Measurements from ENCODE around the gene CHST13. TPM values are rescaled to one million over a fixed set of nuclear protein-coding genes. Genes with fewer than 3 reads are reported as not detected.

Gene CHST13
- total and polyA plus RNA-seq, 2 of the 4 experiments (the other 2 are of a cell fraction): not detected

DNA sequence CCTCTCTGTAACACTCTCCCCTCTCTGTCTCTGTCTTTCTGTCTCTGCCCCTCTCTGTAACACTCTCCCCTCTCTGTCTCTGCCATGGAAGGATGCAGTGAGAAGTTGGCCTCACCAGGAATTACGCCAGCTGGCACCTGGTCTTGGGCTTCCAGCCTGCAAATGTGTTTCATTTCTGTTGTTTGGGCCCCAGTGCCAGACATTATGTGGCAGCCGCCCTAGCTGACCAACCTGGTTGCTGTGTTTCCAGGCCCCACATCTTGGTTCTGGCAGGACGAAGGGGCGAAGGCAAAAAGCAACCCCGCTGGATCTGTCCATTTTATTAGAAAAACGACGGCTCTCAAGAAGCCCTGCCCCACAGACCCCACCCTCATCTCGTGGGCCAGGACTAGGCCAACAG is 43.1 kb upstream of the CHST13 start:
- 57% methylated on average over 1 of the region's 8 CpGs; no CpG with 5 or more reads in 1 of the 2 experiments for WGBS, 2 experiments (ENCODE audit: extremely low coverage in 2 of 2, insufficient read length in 1 of 2)
- no TSS peak for BruUV-seq (replicated peaks)
- no peak for DNase-seq

More for the DNA sequence above, 43.1 kb upstream of the CHST13 start:
- H3K9ac ChIP-seq (ENCODE audit: low read depth, low read length): no peak overlapping the region
- no peak overlapping the region for H3K23ac ChIP-seq (ENCODE audit: low read depth, low read length)
- in situ Hi-C loops (cut with MboI; ENCODE audit: low sequenced_read_pairs) (no loop called here), intact Hi-C loops (cut with micrococcal nuclease) (no loop called here), dilution Hi-C loops (cut with HindIII; ENCODE audit: low sequenced_read_pairs, unreplicated experiment) (no loop called here)
- ChIA-PET CTCF (no interaction called here), POLR2A (ENCODE audit: unreplicated experiment) (no interaction called here)
- H3K18ac ChIP-seq (ENCODE audit: low read depth, low read length): no peak overlapping the region
- no peak overlapping the region for H2BK20ac ChIP-seq (ENCODE audit: low read depth, low read length)
- H4K8ac ChIP-seq (ENCODE audit: low read depth in 2 of 2, low read length in 2 of 2): no peak overlapping the region
- H3K56ac ChIP-seq (ENCODE audit: extremely low read depth, insufficient read depth, low read length): no peak overlapping the region
- H3K14ac ChIP-seq (replicated peaks; ENCODE audit: low read depth, low read length): no peak overlapping the region
- no peak overlapping the region for H2BK15ac ChIP-seq (ENCODE audit: low read depth, low read length)
- no peak overlapping the region for H2BK120ac ChIP-seq (ENCODE audit: low read depth, low read length)
- H2AFZ ChIP-seq (replicated peaks; ENCODE audit: low read length, poor library complexity): no peak overlapping the region
- H2AK5ac ChIP-seq (ENCODE audit: low read depth, low read length): no peak overlapping the region
- H4K20me1 ChIP-seq (ENCODE audit: insufficient read depth, low read length): no peaks in the 10 kb centered on the region
- H3K9me3 ChIP-seq (ENCODE audit: control insufficient read depth, insufficient read depth, low read length): no peaks in the 10 kb centered on the region
- H3K27me3 ChIP-seq (ENCODE audit: control insufficient read depth, insufficient read depth, low read length): peaks cover 2% of the 10 kb centered on the region; the same call in 1 of the 2 replicates
- H2AK9ac ChIP-seq (replicated peaks; ENCODE audit: low read depth, low read length, poor library complexity): no peak overlapping the region
- H3K4ac ChIP-seq (ENCODE audit: low read depth, low read length): no peak overlapping the region
- no peak overlapping the region for H3K4me2 ChIP-seq (ENCODE audit: low read depth, low read length)
- H4K5ac ChIP-seq (ENCODE audit: low read depth, low read length): no peak overlapping the region
- peaks cover 2% of the 10 kb centered on the region; the same call in 1 of the 2 replicates for H3K4me1 ChIP-seq (ENCODE audit: control insufficient read depth, insufficient read depth, low read length)
- H4K91ac ChIP-seq (ENCODE audit: insufficient read depth, low read depth, low read length): no peak overlapping the region
- no peak for TF ChIP-seq CHD1 (IDR thresholded peaks at IDR 0.05; ENCODE audit: low read depth, low read length)
- TF ChIP-seq RAD21 (IDR thresholded peaks at IDR 0.05; ENCODE audit: low read length): no peak
- TF ChIP-seq, protein P1, sequence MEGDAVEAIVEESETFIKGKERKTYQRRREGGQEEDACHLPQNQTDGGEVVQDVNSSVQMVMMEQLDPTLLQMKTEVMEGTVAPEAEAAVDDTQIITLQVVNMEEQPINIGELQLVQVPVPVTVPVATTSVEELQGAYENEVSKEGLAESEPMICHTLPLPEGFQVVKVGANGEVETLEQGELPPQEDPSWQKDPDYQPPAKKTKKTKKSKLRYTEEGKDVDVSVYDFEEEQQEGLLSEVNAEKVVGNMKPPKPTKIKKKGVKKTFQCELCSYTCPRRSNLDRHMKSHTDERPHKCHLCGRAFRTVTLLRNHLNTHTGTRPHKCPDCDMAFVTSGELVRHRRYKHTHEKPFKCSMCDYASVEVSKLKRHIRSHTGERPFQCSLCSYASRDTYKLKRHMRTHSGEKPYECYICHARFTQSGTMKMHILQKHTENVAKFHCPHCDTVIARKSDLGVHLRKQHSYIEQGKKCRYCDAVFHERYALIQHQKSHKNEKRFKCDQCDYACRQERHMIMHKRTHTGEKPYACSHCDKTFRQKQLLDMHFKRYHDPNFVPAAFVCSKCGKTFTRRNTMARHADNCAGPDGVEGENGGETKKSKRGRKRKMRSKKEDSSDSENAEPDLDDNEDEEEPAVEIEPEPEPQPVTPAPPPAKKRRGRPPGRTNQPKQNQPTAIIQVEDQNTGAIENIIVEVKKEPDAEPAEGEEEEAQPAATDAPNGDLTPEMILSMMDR (conservative IDR thresholded peaks at IDR 0.05; ENCODE audit: low read depth, low read length): no peak
- H3K9me1 ChIP-seq (ENCODE audit: insufficient read depth, low read length): 0 out of 2 replicates have a peak, but pooled peaks cover 6% of the 10 kb centered on the region
- H3K27ac ChIP-seq (ENCODE audit: insufficient read depth, low read length): no peak overlapping the region
- H3K36me3 ChIP-seq (ENCODE audit: control insufficient read depth, insufficient read depth, low read length): no peaks in the 10 kb centered on the region
- peaks cover 0 to 3% of the 10 kb centered on the region in 2 experiments; a peak in 1 of 4 replicates for H3K79me1 ChIP-seq (ENCODE audit: low read depth in 1 of 2, low read length in 2 of 2)
- H2BK5ac ChIP-seq (ENCODE audit: low read depth, low read length, poor library complexity, severe bottlenecking): no peak overlapping the region
- H3K4me3 ChIP-seq (ENCODE audit: insufficient read depth, low read depth, low read length): no peak overlapping the region
- ATAC-seq (ENCODE audit: low read depth): no peak
